Measurements from ENCODE around the gene MOB4.
A peak's percentile ranks its signal among the peaks of the same experiment; 100 is the strongest.
"Not testable (repeated sequence)": the region's sequence is repeated elsewhere in the genome, so short reads cannot be mapped to it uniquely, and the experiment has no call there.

MOB4 gene

DNA sequence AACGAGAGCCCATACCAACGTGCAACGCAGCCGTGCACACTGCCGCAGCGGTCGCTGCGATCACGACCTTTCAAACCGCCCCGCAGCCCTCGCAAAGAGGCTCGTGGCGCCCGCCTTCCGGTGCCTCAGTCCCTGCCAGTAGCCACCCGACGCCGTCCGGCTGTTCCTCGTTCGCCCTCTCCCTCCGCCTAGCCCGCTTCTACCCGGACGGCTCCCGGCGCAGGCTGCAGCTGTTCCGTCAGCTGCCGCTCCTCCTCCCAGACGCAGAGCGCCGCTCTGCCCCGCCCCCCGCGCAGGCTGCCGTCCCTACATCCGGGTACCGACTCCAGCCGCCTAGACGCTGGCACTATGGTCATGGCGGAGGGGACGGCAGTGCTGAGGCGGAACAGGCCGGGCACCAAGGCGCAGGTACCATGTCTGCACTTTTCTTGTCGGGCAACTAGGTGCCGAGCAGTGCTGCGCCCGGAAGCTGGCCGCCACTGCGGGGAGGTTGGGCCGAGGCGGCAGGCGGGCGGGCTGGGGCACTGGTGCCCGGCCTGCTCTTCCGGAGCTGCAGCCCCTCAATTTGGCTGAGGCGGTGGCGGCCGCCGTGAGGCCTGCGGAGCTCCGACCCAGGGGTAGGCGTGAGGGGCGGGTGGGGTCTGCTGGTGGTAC, at the start of gene MOB4:
MOB4 (plus strand) TSS at position 328 of the 654 bp plus-strand sequence; CDS start at position 349, 21 bp downstream.
- peak within 1 kb of the TSS; percentile 86 for H3K27ac ChIP-seq
- peak; percentile 87 for DNase-seq (ENCODE audit: low spot score)
- TF ChIP-seq, protein P1, sequence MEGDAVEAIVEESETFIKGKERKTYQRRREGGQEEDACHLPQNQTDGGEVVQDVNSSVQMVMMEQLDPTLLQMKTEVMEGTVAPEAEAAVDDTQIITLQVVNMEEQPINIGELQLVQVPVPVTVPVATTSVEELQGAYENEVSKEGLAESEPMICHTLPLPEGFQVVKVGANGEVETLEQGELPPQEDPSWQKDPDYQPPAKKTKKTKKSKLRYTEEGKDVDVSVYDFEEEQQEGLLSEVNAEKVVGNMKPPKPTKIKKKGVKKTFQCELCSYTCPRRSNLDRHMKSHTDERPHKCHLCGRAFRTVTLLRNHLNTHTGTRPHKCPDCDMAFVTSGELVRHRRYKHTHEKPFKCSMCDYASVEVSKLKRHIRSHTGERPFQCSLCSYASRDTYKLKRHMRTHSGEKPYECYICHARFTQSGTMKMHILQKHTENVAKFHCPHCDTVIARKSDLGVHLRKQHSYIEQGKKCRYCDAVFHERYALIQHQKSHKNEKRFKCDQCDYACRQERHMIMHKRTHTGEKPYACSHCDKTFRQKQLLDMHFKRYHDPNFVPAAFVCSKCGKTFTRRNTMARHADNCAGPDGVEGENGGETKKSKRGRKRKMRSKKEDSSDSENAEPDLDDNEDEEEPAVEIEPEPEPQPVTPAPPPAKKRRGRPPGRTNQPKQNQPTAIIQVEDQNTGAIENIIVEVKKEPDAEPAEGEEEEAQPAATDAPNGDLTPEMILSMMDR (conservative IDR thresholded peaks at IDR 0.05; ENCODE audit: low read depth), result no peak
- CTCF ChIA-PET, result no interaction called here
- POLR2A ChIA-PET (ENCODE audit: low non-redundant PET), result interaction anchor here (0.6 to 1.3 kb wide), 5 partner anchors 13 to 56 kb away, joined by 4 to 10 read pairs (median 7); partner anchors contain the start of genes HSPD1 and HSPE1

DNA sequence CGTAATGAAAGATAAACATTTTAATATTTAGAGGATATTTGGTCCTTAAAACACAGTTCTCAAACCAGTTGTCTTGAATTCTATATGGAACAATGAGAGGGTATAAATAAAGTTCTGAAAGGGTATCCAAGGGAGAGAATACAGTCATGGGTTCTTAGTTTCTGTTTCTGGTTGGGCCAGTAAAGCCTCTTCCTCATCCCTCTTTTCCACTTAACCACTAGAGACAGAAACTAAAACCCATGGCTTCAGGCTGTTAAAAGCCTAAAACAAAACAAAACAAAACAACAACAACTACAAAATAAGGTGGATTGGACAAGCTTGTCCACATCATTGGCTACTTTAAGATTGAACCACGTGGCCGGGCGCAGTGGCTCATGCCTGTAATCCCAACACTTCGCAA, 43.7 kb upstream of the MOB4 start:
- ChIA-PET CTCF (no interaction called here), POLR2A (ENCODE audit: low non-redundant PET) (interaction anchor here (0.6 kb wide), 1 partner anchor 12 kb away, joined by 9 read pairs; no protein-coding TSS in a partner anchor)
- no peak for DNase-seq (ENCODE audit: low spot score)
- no peak overlapping the region for H3K27ac ChIP-seq
- TF ChIP-seq, protein P1 (conservative IDR thresholded peaks at IDR 0.05; ENCODE audit: low read depth), result no peak

DNA sequence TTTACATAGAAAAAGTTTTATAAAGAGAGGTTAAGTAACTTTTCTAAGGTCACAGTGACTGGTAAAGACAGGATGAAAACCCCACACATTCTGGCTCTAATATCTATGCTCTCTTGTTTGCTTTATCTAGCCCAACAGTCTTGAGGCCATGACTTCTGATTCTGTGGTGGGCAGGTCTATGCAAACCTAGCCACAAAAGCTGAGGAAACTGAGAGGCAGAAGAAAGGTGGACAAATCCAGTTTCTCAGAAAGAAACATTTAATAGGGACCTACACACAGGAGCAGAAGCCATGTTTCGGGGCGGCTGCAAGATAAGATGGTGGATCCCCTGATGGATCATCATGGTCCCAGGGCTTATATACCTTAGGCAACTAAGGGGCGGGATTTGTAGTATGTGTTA, 38.1 kb upstream of the MOB4 start:
- ChIA-PET CTCF (no interaction called here), POLR2A (ENCODE audit: low non-redundant PET) (no interaction called here)
- H3K27ac ChIP-seq, result no peak overlapping the region
- DNase-seq (ENCODE audit: low spot score), result no peak
- TF ChIP-seq, protein P1 (conservative IDR thresholded peaks at IDR 0.05; ENCODE audit: low read depth), result no peak

DNA sequence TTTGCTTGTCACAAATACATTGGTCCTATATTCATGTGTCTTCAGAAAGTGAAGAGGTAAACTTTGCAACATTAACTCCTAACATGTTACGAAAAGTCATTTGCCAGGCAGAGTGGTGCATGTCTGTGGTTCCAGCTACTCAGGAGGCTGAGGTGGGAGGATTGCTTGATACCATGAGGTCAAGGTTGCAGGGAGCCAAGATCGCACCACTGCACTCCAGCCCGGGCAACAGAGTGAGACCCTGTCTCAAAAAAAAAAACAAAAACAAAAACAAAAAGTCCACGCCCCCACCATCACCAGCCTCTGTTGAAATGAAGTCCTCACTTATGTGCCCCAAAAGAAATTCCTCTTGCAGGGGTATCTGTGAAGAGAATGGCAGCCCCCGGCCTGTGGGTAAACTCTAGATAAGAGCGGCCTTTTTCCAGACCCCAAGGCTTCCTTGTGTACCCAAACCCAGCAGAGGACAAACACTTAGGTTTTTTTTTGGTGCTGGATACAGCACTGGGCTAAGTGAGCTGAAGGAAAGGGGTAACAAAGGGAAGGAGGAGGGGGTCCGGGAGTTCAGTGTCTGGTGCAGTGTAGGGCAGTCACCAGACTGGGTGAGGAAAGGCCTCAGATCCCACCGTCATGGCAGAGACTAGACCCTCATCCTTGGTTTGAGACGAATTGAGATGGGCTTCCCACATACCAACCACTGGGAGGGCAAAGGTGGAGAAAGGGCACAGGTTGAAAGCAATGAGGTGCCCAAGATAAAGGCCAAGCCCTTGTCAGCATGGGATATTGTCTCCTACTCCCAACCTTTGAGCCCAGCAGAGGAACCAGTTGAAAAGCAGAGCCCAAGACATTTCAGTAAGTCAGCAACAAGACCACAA, 35.5 kb upstream of the MOB4 start:
- DNase-seq (ENCODE audit: low spot score), result no peak
- TF ChIP-seq, protein P1 (conservative IDR thresholded peaks at IDR 0.05; ENCODE audit: low read depth), result no peak
- POLR2A ChIA-PET (ENCODE audit: low non-redundant PET), result no interaction called here
- CTCF ChIA-PET, result interaction anchor here (0.9 kb wide), 1 partner anchor 11 kb away, joined by 6 read pairs; no protein-coding TSS in a partner anchor
- H3K27ac ChIP-seq, result no peak overlapping the region

DNA sequence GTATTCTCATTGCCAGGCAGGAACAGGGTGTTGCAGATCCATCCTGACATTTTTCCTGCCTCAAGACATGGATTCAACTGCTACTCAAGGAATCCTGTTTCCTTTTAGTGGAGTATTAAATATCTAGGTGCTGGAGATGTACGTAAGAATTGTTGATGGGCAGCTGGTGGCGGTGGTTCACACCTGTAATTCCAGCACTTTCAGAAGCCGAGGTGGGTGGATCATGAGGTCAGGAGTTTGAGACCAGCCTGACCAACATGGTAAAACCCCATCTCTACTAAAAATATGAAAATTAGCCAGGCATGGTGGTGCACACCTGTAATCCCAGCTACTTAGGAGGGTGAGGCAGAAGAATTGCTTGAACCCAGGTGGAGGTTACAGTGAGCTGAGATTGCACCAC, 31.6 kb upstream of the MOB4 start:
- H3K27ac ChIP-seq; DNase-seq (ENCODE audit: low spot score); CTCF ChIA-PET: not testable (repeated sequence)
- POLR2A ChIA-PET (ENCODE audit: low non-redundant PET), result interaction anchor here (0.6 to 0.7 kb wide), 5 partner anchors 12 to 585 kb away, joined by 3 to 17 read pairs (median 9); partner anchors contain the start of gene HSPD1

DNA sequence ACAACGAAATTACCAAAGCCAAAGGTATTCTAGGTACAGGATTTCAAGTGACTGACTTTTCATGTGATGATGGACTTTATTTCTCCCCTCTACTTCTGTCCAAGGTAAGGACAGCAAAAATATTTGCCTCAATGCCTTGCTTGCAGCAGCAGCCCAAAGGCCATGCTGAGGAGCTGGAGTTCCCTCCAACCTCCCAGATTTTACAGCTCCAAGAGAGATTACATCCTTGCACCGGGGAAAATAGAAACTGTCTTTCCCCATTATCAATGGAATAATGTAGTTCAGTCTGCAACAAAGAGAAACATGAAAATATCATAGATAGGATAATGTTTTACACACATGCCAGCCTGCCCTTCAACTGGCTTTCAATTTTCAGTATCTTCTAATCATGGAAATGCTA, 29.7 kb upstream of the MOB4 start:
- ChIA-PET CTCF (no interaction called here), POLR2A (ENCODE audit: low non-redundant PET) (no interaction called here)
- TF ChIP-seq, protein P1 (conservative IDR thresholded peaks at IDR 0.05; ENCODE audit: low read depth), result no peak
- H3K27ac ChIP-seq, result no peak overlapping the region
- no peak for DNase-seq (ENCODE audit: low spot score)

Measured in RWPE1 (cell line).